Mesodermal cell (in vitro differentiated cells): ENCODE data around the gene TSPOAP1.
A peak's percentile ranks its signal among the peaks of the same experiment; 100 is the strongest.

Source experiments
- H3K27ac ChIP-seq: 2 replicates; pipeline ENCODE4 v1.7.0; 2013; ENCODE audit warnings: mild to moderate bottlenecking, low read depth, low read length, moderate library complexity; ENCODE audit not compliant: severe bottlenecking
- H3K36me3 ChIP-seq: 2 replicates; pipeline ENCODE4 v1.7.1; 2013; ENCODE audit warnings: mild to moderate bottlenecking, low read length, moderate library complexity; ENCODE audit not compliant: control insufficient read depth, insufficient read depth
- H3K4me1 ChIP-seq: one replicate; pipeline ENCODE4 v1.7.1; 2013; ENCODE audit warnings: mild to moderate bottlenecking, low read length; ENCODE audit not compliant: insufficient read depth, control insufficient read depth, poor library complexity, severe bottlenecking
- H3K4me3 ChIP-seq: 2 replicates; pipeline ENCODE4 v1.7.0; 2013; ENCODE audit warnings: low read length, control low read depth, mild to moderate bottlenecking; ENCODE audit not compliant: insufficient read depth, poor library complexity, severe bottlenecking; ENCODE audit errors: extremely low read depth
- H3K9me3 ChIP-seq: 2 replicates; pipeline ENCODE4 v1.7.1; 2013; ENCODE audit warnings: mild to moderate bottlenecking, low read length, moderate library complexity; ENCODE audit not compliant: control insufficient read depth
- WGBS, 2 experiments: methylation state at CpG; one replicate each; pipeline ENCODE4 v1.1.5; 2013; ENCODE audit warnings: missing lambda C conversion rate in 2 of 2; ENCODE audit not compliant: insufficient coverage in 2 of 2; 5-methylcytosine and 5-hydroxymethylcytosine counted together

The TSPOAP1 gene

GRCh38 chr17:58360296-58361063, 31.9 kb upstream of the TSPOAP1 start:
- no peaks in the 10 kb centered on the region for H3K9me3 ChIP-seq
- no peaks in the 10 kb centered on the region for H3K36me3 ChIP-seq
- peaks cover 19% of the 10 kb centered on the region for H3K4me1 ChIP-seq
- H3K27ac ChIP-seq = no peak overlapping the region
- no peak overlapping the region for H3K4me3 ChIP-seq
- 80 to 81% methylated on average over 5 of the region's 5 CpGs for WGBS, 2 experiments

DNA sequence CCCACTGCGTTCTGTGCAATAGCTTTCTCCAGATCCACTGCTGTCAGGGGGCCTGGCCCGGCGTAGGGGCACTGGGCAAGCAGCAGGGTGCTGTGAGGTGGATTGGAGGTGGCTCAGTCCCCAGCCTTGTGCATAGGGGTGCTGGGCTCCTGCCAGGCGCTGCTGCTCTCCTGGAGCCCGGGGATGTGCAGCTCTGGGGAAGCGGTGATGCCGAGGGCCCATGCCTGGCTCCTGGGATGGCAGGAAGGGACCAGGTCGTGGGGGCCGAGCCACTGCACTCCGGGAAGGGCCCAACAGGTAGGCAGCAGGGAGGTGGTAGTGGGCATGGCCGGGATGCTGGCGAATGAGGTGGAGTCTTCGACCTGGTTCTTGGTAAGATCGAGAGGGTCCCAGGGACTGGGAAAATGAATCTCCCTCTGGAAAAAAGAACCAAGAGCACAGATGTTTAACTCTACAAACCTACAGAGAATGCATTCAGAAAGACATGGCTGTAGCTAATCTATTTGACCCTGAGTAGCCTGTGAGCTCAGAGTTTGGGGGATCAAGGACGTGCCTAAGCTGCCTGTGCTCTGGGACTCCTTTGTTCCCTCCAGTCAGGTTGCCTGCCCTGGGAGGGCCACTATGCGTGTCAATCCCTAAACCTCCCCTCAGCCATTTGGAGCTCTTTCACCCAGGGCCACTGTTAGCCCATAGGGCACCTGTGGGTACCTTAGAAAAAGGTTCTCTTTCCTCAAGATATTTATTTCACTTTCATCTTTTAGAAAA, 30.0 kb upstream of the TSPOAP1 start:
- no peak overlapping the region for H3K4me3 ChIP-seq
- 86 to 96% methylated on average over 14 to 15 of the region's 16 CpGs for WGBS, 2 experiments
- no peak overlapping the region for H3K27ac ChIP-seq

DNA sequence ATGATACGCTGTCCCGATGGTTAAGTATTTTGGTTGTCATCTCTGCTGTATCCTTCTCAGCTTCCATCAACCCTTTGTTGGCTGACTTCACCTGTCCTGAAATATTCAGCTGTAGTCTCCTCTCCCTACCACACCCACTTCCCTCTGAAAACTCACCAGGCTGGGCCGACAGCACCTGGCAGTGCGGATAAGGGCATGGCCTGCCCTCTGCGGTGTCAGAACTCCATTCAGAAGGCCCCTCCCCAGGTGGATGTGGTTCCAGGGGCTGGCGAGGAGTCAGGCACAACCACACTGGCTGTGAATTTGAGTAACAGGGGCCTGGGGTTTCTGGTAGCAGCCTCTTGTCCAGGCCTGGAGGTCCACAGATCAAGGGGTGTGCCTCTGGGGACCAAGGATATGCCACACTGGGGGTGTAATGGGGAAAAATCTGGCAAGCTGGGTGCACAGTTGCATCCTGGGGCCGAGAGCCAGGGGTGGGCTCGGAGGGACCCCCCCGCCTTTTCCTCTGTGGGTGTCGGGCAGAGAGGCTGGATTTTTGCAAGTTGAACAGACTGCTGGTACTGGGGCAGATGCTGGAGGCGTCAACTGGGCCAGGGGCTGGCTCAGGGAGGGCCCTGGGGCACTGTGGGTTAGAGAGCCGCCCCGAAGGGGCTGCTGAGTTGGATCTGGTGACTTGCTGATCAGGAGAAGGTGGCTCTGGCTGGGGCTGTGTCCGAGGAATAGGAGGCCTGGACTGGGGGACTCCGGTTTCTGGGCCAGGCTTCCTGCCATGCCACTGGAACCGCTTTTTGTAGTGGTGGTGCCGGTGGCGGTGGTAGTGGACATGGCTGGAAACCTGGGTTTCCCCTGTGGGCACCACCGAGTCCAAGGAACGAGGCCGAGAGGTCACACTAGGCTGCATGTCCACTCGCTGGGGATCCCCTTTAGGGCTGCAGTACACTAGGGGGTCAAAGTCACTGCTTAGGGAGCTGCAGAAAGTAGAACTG, 29.0 kb upstream of the TSPOAP1 start:
- WGBS, 2 experiments = 94 to 95% methylated on average over 18 to 20 of the region's 22 CpGs

More for the DNA sequence above, 30.0 kb upstream of the TSPOAP1 start:
- H3K4me1 ChIP-seq = peaks cover 16% of the 10 kb centered on the region
- H3K9me3 ChIP-seq = no peaks in the 10 kb centered on the region
- no peaks in the 10 kb centered on the region for H3K36me3 ChIP-seq

GRCh38 chr17:58356231-58356630, 27.6 kb upstream of the TSPOAP1 start:
- H3K4me3 ChIP-seq = no peak overlapping the region
- WGBS, 2 experiments = 90 to 100% methylated on average over 1 of the region's 1 CpG
- H3K4me1 ChIP-seq = peaks cover 16% of the 10 kb centered on the region
- H3K9me3 ChIP-seq = no peaks in the 10 kb centered on the region
- H3K27ac ChIP-seq = no peak overlapping the region
- peaks cover 3% of the 10 kb centered on the region for H3K36me3 ChIP-seq

More for the DNA sequence above, 29.0 kb upstream of the TSPOAP1 start:
- no peaks in the 10 kb centered on the region for H3K9me3 ChIP-seq
- H3K4me1 ChIP-seq = peaks cover 16% of the 10 kb centered on the region
- H3K4me3 ChIP-seq = no peak overlapping the region
- H3K27ac ChIP-seq = no peak overlapping the region
- no peaks in the 10 kb centered on the region for H3K36me3 ChIP-seq

GRCh38 chr17:58354541-58355216, 26.1 kb upstream of the TSPOAP1 start:
- 89 to 92% methylated on average over 2 to 4 of the region's 6 CpGs for WGBS, 2 experiments
- Histone ChIP-seq H3K4me1 (peaks cover 22% of the 10 kb centered on the region), H3K9me3 (no peaks in the 10 kb centered on the region), H3K27ac (no peak overlapping the region), H3K36me3 (peaks cover 18% of the 10 kb centered on the region), H3K4me3 (no peak overlapping the region)

GRCh38 chr17:58353389-58353825, 24.8 kb upstream of the TSPOAP1 start:
- peak overlapping the region; percentile 92 for H3K27ac ChIP-seq
- no CpG with 5 or more reads among the region's 4 CpGs for WGBS, 2 experiments
- H3K36me3 ChIP-seq = peaks cover 30% of the 10 kb centered on the region
- H3K4me1 ChIP-seq = peaks cover 22% of the 10 kb centered on the region
- no peaks in the 10 kb centered on the region for H3K9me3 ChIP-seq
- H3K4me3 ChIP-seq = peak overlapping the region; percentile 99

DNA sequence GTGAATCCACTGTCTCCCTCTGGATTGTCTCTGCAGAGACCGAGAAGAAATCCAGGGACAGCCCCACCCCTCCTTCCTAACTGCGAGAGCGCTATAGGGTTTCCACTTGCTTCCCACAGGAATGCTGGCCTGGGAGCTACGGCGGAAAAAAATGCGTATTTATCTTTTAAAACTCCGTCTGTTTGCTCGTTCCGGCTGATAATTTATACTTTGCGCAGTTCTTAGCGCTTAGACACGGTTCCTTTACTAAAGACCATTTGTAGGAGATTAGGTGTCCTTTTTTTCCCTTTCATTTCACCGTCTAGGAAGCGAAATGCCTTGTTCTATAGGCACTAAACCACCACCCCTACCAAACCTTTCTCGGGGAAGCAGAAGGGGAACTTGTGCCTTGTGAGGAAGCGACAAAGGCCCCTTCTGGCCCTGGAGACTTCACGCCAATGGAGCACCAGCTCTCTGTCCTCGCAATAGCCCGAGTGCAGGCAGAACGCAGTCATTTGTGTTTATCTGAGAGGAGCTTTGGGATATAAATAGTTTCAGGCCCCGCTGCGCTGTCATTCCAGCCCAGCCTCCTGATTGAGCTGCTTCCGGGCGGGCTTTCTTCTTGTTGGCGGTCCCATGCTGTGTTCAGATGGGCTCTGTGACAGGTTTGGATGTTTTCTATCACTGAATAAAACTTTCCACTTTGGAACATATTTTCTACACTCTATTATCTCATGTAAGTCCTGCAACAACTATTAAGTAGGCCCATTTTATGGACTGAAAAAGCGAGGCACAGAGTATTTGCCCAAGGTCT, 24.2 kb upstream of the TSPOAP1 start:
- Histone ChIP-seq H3K4me3 (peak overlapping the region; percentile 99), H3K27ac (peak overlapping the region; percentile 92), H3K36me3 (peaks cover 37% of the 10 kb centered on the region), H3K4me1 (peaks cover 22% of the 10 kb centered on the region), H3K9me3 (no peaks in the 10 kb centered on the region)
- 0 to 2% methylated on average over 13 to 15 of the region's 26 CpGs for WGBS, 2 experiments

- peaks cover 44% of the 10 kb centered on the region for H3K36me3 ChIP-seq
- peaks cover 22% of the 10 kb centered on the region for H3K4me1 ChIP-seq
- H3K9me3 ChIP-seq = no peaks in the 10 kb centered on the region
- H3K27ac ChIP-seq = peak within 1 kb of the TSS; percentile 92
- 0 to 1% methylated on average over 41 to 49 of the region's 60 CpGs for WGBS, 2 experiments
- H3K4me3 ChIP-seq = peak within 1 kb of the TSS; percentile 99
These were observed 23.4 kb upstream of the TSPOAP1 start, which contains the start of gene SUPT4H1 for GRCh38 chr17:58351831-58352595. TSS of gene SUPT4H1 (minus strand) at chr17:58352201. CDS start at chr17:58352135, 66 bp downstream.

GRCh38 chr17:58351182-58351581, 22.6 kb upstream of the TSPOAP1 start:
- Histone ChIP-seq H3K4me3 (peak overlapping the region; percentile 99), H3K4me1 (peaks cover 22% of the 10 kb centered on the region), H3K27ac (no peak overlapping the region), H3K36me3 (peaks cover 53% of the 10 kb centered on the region), H3K9me3 (no peaks in the 10 kb centered on the region)
- 100% methylated on average over 1 of the region's 4 CpGs; no CpG with 5 or more reads in 1 of the 2 experiments for WGBS, 2 experiments
